ENCODE data around the gene SUV39H2. TPM values are rescaled to one million over a fixed set of nuclear protein-coding genes. Genes with fewer than 3 reads are reported as not detected.

Gene SUV39H2
- total RNA-seq, 4 donors from 2014 or later, result 3.1 to 11.3 (median 3.6) TPM

DNA sequence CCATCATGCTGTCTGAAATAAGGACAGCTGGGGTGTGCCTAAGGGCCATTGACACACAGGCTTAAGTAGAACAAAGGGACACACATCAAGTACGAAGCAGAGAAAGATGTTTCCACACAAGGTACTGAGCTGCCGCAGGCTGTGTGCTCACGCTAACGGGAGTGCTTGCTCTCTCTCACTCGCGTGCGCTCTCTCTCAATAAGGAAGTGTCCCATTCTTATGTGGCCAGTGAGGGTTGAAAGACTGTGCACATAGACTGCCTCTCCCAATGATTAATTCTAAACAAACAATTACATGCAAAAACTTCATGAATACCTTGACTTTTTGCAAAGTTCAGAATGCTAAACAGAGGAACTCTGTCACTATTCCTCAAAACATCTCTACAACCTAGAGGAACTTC lies 45.3 kb downstream of the SUV39H2 start:
- TF ChIP-seq, protein P1, sequence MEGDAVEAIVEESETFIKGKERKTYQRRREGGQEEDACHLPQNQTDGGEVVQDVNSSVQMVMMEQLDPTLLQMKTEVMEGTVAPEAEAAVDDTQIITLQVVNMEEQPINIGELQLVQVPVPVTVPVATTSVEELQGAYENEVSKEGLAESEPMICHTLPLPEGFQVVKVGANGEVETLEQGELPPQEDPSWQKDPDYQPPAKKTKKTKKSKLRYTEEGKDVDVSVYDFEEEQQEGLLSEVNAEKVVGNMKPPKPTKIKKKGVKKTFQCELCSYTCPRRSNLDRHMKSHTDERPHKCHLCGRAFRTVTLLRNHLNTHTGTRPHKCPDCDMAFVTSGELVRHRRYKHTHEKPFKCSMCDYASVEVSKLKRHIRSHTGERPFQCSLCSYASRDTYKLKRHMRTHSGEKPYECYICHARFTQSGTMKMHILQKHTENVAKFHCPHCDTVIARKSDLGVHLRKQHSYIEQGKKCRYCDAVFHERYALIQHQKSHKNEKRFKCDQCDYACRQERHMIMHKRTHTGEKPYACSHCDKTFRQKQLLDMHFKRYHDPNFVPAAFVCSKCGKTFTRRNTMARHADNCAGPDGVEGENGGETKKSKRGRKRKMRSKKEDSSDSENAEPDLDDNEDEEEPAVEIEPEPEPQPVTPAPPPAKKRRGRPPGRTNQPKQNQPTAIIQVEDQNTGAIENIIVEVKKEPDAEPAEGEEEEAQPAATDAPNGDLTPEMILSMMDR (IDR thresholded peaks at IDR 0.05; ENCODE audit: low read depth), result no peak

DNA sequence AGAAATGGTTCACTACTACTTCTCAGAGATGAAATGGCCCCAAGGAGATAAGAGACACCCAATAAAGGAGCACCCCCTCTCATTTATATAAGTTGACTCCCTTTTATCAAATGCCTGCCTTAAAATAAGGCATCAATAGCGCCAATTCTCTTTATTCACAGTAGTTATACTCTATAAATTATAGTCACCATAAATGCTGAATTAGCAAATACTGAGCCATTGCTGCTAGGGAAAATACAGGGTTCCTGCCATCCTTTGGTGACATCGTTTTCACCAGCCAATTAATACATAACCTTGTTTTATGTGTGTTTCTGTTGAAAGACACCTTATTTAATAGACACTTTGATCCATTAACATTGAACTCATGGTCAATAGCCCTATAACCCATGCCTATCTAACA lies 46.6 kb downstream of the SUV39H2 start:
- TF ChIP-seq, protein P1 (IDR thresholded peaks at IDR 0.05; ENCODE audit: low read depth), result no peak

DNA sequence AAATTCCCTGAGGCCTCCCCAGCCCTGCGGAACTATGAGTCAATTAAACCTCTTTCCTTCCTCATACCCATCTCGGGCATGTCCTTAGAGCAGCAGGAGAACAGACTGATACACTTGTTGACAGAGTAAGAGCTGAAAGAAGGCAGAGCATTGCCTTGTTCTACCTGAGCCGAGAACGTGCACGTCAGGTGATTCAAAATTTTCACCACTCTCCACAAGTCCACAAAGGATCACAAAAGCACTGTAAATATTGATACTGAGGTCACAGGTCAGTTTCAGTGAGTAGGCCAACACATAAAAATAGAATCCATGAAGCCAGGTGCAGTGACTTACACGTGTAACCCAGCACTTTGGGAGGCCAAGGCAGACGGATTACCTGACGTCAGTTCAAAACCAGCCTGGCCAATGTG lies 47.4 kb downstream of the SUV39H2 start:
- TF ChIP-seq, protein P1 (IDR thresholded peaks at IDR 0.05; ENCODE audit: low read depth), result no peak

DNA sequence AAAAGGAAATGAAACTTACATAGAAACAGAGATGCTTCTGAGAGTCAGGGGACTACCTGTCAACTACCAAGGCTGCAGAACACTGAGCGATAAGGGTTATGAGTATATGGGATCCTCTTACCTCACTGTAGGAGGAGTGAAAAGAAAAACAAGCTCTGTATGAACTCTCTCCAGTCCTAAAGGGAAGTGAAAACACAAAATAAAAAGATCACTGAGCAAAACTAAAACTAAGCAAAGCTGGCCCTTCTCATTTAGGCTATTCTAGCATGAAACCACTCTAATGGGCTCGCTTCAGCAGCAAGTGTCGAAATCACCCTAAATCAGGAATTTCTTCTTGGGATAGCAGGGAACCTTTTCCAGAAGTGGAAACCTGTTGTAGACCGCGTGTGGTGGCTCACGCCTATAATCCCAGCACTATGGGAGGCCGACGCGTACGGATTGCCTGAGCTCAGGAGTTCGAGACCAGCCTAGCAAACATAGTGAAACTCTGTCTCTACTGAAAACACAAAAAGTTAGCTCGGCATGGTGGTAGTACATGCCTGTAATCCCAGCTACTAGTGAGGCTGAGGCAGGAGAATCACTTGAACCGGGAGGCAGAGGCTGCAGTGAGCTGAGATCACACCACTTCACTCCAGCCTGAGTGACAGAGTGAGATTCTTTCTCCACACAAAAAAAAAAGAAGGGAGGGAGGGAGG lies 48.2 kb downstream of the SUV39H2 start:
- TF ChIP-seq, protein P1 (IDR thresholded peaks at IDR 0.05; ENCODE audit: low read depth), result no peak

DNA sequence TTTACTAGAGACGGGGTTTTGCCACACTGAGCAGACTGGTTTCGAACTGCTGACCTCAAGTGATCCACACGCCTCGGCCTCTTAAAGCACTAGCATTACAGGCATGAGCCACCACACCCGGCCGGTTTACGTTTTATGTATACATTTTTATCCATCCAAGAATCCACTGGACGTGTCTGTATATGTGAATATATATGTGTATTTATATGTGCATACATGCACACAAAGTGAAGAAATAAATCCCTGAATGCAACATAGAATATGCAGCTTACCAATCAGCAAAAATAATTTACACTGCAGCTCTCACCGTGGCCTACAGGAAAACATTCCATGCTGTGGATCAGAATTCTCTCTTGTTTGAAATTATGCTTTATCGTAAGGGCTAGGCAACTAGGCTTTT lies 51.9 kb downstream of the SUV39H2 start:
- TF ChIP-seq, protein P1 (IDR thresholded peaks at IDR 0.05; ENCODE audit: low read depth), result no peak

DNA sequence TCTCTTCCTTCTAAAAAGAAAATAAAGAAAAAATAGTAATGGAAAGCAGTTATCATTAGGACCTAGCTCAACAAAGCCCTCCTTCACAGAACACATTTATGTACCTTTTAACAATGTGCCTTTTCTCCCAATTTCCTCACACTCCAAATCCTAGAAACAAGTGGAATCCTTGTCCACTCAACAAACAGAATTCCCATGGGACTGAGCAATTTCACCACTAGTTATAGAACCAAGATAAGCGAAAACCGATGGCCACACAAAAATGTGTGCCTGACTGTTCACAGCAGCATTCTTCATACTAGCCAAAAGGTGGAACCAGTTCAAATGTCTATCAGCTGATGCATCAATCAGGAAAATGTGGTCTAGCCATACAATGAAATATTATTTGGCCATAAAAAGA lies 57.9 kb downstream of the SUV39H2 start:
- TF ChIP-seq, protein P1 (IDR thresholded peaks at IDR 0.05; ENCODE audit: low read depth), result no peak

DNA sequence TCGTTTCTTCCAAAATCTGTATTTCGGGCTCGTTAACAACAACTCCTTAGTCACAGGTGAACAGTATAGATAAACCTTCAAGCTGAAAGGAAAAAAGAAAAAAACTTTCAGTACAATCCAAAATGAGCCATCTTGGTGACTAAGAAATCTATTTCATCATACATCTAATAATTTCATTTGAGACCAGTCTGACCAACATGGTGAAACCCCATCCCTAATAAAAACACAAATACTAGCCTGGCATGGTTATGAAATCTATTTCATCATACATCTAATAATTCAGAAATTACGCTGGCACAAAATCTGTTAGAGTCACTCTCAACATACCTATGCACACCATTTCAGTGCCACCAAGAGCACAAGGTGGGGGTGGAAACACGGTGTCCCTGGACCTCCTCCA lies 66.4 kb downstream of the SUV39H2 start:
- TF ChIP-seq, protein P1 (IDR thresholded peaks at IDR 0.05; ENCODE audit: low read depth), result no peak
